ENCODE measurements around the gene MTHFSD. TPM values are rescaled to one million over a fixed set of nuclear protein-coding genes. Genes with fewer than 3 reads are reported as not detected.
A peak's percentile ranks its signal among the peaks of the same experiment; 100 is the strongest.

The MTHFSD gene
- total RNA-seq, 2 donors from 2014 or later, result 17.1 to 19.3 TPM

- H3K36me3 Mint-ChIP-seq (ENCODE audit: low read depth), result no peaks in the 10 kb centered on the region
- H3K27me3 Mint-ChIP-seq, result peaks cover 12% of the 10 kb centered on the region
- no peaks in the 10 kb centered on the region for H3K9me3 Mint-ChIP-seq
- H3K27ac Mint-ChIP-seq, result no peak overlapping the region
- no peaks in the 10 kb centered on the region for H3K4me1 Mint-ChIP-seq
- ATAC-seq (replicated peaks), result no peak
- H3K4me3 Mint-ChIP-seq, result no peak overlapping the region
Observed at GRCh38 chr16:86522634-86523033, 32.4 kb downstream of the MTHFSD start.

GRCh38 chr16:86521236-86522197 lies 33.5 kb downstream of the MTHFSD start:
- no peaks in the 10 kb centered on the region for H3K4me1 Mint-ChIP-seq
- H3K9me3 Mint-ChIP-seq, result no peaks in the 10 kb centered on the region
- peaks cover 20% of the 10 kb centered on the region for H3K27me3 Mint-ChIP-seq
- no peak for ATAC-seq (replicated peaks)
- no peaks in the 10 kb centered on the region for H3K36me3 Mint-ChIP-seq (ENCODE audit: low read depth)
- H3K27ac Mint-ChIP-seq, result no peak overlapping the region
- no peak overlapping the region for H3K4me3 Mint-ChIP-seq

- ATAC-seq (replicated peaks), result no peak
- no peaks in the 10 kb centered on the region for H3K9me3 Mint-ChIP-seq
- peaks cover 22% of the 10 kb centered on the region for H3K27me3 Mint-ChIP-seq
- H3K36me3 Mint-ChIP-seq (ENCODE audit: low read depth), result no peaks in the 10 kb centered on the region
- no peaks in the 10 kb centered on the region for H3K4me1 Mint-ChIP-seq
- peak overlapping the region; percentile 43 for H3K4me3 Mint-ChIP-seq
- no peak overlapping the region for H3K27ac Mint-ChIP-seq
Observed at GRCh38 chr16:86520317-86521210, 34.5 kb downstream of the MTHFSD start.

- Mint-ChIP-seq H3K4me3 (peak overlapping the region; percentile 43), H3K4me1 (no peaks in the 10 kb centered on the region)
Observed at GRCh38 chr16:86519649-86520316, 35.3 kb downstream of the MTHFSD start.

GRCh38 chr16:86519007-86519648 lies 35.9 kb downstream of the MTHFSD start:
- Mint-ChIP-seq H3K36me3 (ENCODE audit: low read depth) (no peaks in the 10 kb centered on the region), H3K4me3 (no peak overlapping the region), H3K9me3 (no peaks in the 10 kb centered on the region), H3K27me3 (peaks cover 33% of the 10 kb centered on the region), H3K4me1 (no peaks in the 10 kb centered on the region), H3K27ac (no peak overlapping the region)
- no peak for ATAC-seq (replicated peaks)

More at GRCh38 chr16:86519649-86520316, 35.3 kb downstream of the MTHFSD start:
- peak; percentile 48 for ATAC-seq (replicated peaks)
- Mint-ChIP-seq H3K36me3 (ENCODE audit: low read depth) (no peaks in the 10 kb centered on the region), H3K27me3 (peaks cover 27% of the 10 kb centered on the region), H3K27ac (no peak overlapping the region), H3K9me3 (no peaks in the 10 kb centered on the region)

GRCh38 chr16:86517652-86518258 lies 37.3 kb downstream of the MTHFSD start:
- H3K36me3 Mint-ChIP-seq (ENCODE audit: low read depth), result no peaks in the 10 kb centered on the region
- no peak overlapping the region for H3K27ac Mint-ChIP-seq
- H3K27me3 Mint-ChIP-seq, result peaks cover 44% of the 10 kb centered on the region
- H3K4me3 Mint-ChIP-seq, result no peak overlapping the region
- no peaks in the 10 kb centered on the region for H3K9me3 Mint-ChIP-seq
- no peak for ATAC-seq (replicated peaks)
- no peaks in the 10 kb centered on the region for H3K4me1 Mint-ChIP-seq

GRCh38 chr16:86517033-86517432 lies 38.0 kb downstream of the MTHFSD start:
- ATAC-seq (replicated peaks), result no peak
- Mint-ChIP-seq H3K4me3 (no peak overlapping the region), H3K36me3 (ENCODE audit: low read depth) (no peaks in the 10 kb centered on the region), H3K9me3 (no peaks in the 10 kb centered on the region), H3K4me1 (no peaks in the 10 kb centered on the region), H3K27ac (no peak overlapping the region), H3K27me3 (peaks cover 45% of the 10 kb centered on the region)

- peaks cover 47% of the 10 kb centered on the region for H3K27me3 Mint-ChIP-seq
- H3K27ac Mint-ChIP-seq, result no peak overlapping the region
- no peaks in the 10 kb centered on the region for H3K9me3 Mint-ChIP-seq
- ATAC-seq (replicated peaks), result no peak
- H3K4me1 Mint-ChIP-seq, result no peaks in the 10 kb centered on the region
- no peak overlapping the region for H3K4me3 Mint-ChIP-seq
- H3K36me3 Mint-ChIP-seq (ENCODE audit: low read depth), result peaks cover 2% of the 10 kb centered on the region
Observed at GRCh38 chr16:86516623-86517003, 38.4 kb downstream of the MTHFSD start.

- ATAC-seq (replicated peaks), result no peak
- Mint-ChIP-seq H3K4me1 (no peaks in the 10 kb centered on the region), H3K27ac (no peak overlapping the region), H3K27me3 (peaks cover 49% of the 10 kb centered on the region), H3K9me3 (no peaks in the 10 kb centered on the region), H3K4me3 (no peak overlapping the region), H3K36me3 (ENCODE audit: low read depth) (peaks cover 4% of the 10 kb centered on the region)
Observed at GRCh38 chr16:86515777-86516622, 39.0 kb downstream of the MTHFSD start.

GRCh38 chr16:86515413-86515776 lies 39.6 kb downstream of the MTHFSD start:
- peaks cover 49% of the 10 kb centered on the region for H3K27me3 Mint-ChIP-seq
- H3K9me3 Mint-ChIP-seq, result no peaks in the 10 kb centered on the region
- no peak for ATAC-seq (replicated peaks)
- H3K27ac Mint-ChIP-seq, result no peak overlapping the region
- no peak overlapping the region for H3K4me3 Mint-ChIP-seq
- H3K4me1 Mint-ChIP-seq, result no peaks in the 10 kb centered on the region
- peaks cover 4% of the 10 kb centered on the region for H3K36me3 Mint-ChIP-seq (ENCODE audit: low read depth)

- ATAC-seq (replicated peaks), result no peak
- peaks cover 49% of the 10 kb centered on the region for H3K27me3 Mint-ChIP-seq
- H3K4me3 Mint-ChIP-seq, result no peak overlapping the region
- no peak overlapping the region for H3K27ac Mint-ChIP-seq
- peaks cover 4% of the 10 kb centered on the region for H3K36me3 Mint-ChIP-seq (ENCODE audit: low read depth)
- H3K9me3 Mint-ChIP-seq, result no peaks in the 10 kb centered on the region
- H3K4me1 Mint-ChIP-seq, result no peaks in the 10 kb centered on the region
Observed at GRCh38 chr16:86514481-86515376, 40.3 kb downstream of the MTHFSD start.
